NCI-H2227 treated with DMSO at 0.1 percent for 48 hours (cell line): ENCODE results near the gene CCDC159.
"Not testable (repeated sequence)": the region's sequence is repeated elsewhere in the genome, so short reads cannot be mapped to it uniquely, and the experiment has no call there.

ENCODE experiments used
- DNase-seq: peaks from one replicate; lab custom pipeline; 2025; lab: John Stamatoyannopoulos, UW

Gene CCDC159

DNA sequence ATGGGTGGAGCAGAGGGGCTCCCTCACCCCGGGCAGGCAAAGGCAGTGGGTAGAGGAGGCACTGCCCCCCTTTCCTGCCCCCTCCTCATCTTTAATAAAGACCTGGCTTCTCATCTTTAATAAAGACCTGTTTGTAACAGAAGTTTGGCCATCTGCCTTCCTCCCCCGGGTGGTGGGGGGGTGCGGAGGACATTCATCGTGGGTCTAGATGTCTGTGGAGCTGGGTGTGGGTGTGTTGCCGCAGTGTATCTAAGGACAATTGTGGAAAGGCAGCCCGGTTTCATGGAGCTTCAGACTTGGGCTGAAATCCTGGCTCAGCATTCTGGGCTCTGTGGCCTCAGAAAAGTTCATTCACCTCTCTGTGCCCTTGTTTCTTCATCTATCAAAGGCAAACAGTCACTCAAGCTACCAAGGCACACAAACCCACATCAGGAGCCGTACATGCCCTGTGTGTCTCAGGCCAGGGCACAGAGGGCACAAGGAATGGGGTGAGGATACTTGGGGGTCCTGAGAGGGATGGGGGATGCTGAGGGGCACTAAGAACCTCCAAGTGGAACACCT is 19.3 kb downstream of the CCDC159 start:
- DNase-seq, result no peak

DNA sequence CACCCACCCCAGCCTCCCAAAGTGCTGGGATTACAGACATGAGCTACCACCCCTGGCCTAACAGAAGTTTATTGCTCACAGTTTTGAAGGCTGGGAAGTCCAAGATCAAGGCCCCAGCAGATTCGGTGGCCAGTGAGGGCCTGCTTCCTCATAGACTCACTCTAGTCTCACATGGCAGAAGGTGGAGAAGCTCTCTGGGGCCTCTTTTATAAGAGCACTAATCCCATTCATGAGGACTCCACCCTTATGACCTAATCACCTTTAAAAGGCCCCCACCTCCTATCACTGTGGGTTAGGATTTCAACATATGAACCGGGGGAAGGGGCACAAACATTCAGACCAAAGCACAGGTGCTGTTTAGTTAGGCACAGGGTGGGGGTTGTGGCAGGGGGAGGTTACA is 21.2 kb downstream of the CCDC159 start:
- no peak for DNase-seq

DNA sequence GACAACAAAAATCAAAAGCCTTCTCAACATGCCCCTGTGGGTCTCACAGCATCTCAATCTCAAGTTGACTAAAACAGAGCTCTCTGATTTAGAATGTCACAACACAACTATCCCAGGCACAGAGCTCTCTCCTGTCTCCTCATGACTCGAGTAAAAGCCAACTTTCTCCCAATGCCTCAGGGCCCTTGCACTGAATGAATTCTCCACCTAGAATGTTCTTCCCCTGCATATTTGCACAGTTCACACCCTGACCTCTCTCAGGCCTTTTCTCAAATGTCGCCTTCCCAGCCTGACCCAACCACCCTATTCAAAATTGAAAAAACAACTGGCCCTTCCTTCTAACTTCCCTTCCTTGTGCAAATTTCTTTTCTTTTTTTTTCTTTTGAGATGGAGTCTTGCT is 24.4 kb downstream of the CCDC159 start:
- no peak for DNase-seq

DNA sequence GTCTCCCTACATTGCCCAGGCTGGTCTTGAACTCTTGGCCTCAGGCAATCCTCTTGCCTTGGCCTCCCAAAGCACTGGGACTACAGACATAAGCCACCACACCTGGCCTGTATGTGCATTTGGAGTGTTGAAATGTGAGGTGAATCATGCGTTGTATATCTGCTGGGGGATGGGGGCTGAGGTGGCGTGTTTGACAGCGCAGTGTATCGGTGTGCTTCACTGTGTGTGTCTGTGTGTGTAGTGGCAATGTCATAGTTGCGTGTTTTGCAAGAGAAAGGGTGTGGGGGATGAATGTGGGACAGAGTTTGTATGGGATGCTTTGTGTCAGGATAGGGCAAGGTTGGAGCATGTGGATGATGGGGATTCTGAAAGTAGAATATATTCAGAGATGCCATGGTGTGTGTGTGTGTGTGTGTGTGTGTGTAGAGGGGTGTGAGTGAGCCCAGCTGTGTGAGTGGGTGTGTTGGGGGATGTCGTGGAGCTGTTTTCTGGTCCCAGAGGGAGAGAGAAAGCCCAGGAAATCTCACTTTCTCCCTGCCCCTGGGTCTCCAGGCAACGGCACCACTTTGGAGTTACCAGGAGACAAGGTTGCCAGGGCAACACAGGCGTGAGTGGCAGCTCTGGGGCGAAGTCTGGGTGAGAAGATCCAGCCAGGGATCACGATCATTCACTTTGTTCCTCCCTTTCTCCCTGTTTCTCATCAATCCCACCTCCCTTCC is 27.0 kb downstream of the CCDC159 start:
- DNase-seq, result peak; percentile 56

DNA sequence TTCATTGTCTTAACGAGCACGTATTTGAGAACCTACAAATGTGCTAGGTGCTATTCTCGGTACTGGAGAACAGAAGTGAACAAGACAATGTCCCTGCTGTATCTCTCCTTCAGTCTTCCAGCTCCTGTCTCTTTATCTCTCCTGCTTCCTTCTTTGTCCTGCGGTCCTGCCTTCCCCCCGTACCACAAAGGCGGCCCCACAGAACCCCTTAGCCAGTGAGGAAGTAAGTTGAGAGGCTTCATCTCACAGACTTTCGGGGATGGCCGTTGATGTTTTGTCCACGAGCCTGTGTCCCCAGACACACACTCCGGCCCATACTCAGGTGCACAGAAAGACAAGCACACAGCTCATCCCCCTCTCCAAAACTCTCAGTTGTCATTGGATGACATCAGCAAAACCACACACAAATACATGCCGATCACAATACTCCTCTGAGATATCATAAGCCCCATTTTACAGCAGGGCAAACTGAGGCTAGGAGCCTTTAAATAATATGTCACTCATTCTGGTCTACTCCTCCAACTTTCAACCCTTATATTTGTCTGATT is 27.6 kb downstream of the CCDC159 start:
- DNase-seq, result no peak

DNA sequence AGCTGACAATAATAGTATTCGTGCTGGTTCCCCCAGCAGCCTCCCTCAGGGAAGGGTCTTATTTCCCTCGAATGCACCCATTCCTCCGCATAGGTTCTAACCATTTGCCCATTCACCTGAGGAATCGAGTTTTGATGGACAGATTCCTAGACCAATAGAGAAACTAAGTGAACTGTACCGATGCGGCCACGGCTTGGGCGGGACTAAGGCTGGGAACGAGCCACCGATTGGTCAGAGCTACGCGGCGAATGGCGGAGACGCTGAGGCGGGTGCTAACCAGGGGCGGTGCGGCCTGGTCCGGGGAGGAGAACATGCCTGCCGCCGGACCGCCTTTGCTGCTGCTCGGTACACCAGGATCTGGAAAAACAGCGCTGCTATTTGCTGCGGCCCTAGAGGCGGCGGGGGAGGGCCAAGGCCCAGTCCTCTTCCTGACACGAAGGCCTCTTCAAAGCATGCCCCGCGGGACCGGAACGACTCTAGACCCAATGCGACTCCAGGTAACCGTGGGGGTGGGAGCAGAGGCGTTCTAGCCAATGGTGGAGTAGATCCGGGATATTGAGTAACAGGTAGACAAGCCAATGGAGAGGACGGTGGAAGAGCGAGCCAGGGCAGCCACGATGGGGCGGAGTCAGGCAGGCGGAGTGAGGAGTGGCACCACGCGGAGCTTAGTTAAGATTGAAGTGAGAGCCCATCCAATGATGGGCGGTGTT is 28.3 kb downstream of the CCDC159 start, which contains the start of gene SWSAP1:
Gene SWSAP1, plus strand, starts transcription at position 234 of the 710 bp plus-strand sequence. Its CDS starts 15 bp downstream, at position 249.
- DNase-seq, result peak; percentile 98

DNA sequence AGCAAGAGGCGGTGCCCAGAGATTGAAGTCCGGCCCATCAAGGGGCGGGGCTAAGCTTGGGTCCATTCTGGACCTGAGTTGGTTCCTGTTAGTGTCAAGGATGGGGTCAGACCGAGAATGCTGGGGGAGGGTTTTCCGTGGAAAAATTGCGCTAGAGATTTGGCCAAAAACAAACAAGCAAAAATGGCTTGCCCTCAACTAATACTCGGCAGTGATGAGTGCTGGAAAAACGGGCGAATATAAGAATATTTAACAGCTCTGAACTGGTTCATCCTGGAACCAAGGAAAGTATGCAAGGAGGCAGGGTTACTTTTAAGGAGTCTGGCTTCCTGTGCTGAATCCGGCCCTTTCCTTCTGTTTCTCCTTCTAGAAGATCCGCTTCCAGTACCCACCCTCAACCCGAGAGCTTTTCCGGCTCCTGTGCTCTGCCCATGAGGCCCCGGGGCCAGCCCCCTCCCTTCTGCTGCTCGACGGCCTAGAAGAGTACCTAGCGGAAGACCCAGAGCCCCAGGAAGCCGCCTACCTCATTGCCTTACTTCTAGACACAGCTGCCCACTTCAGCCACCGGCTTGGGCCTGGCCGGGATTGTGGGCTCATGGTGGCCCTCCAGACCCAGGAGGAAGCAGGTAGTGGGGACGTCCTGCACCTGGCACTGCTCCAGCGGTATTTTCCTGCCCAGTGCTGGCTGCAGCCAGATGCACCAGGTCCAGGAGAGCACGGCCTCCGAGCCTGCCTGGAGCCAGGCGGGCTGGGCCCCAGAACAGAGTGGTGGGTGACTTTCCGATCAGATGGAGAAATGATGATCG is 29.0 kb downstream of the CCDC159 start:
- DNase-seq, result no peak

DNA sequence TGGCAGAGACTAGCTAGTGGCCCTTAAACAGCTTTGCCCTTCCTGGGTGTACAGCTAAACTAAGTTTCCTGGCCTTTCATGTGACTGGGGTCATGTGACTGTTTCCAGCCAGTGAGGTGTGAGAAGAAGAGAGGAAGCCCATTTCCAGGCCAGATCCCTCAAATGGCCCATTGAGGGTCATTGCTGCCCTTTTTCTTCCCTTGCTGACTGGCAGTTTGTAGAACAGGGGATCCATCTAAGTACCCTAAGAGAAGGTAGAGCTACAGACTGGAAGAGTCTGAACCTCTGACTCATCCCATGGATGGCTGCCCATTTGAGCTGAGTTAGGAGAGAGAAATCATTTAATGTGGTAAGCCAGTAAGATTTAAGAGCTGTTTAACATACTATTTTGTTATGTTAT is 30.9 kb downstream of the CCDC159 start:
- no peak for DNase-seq

DNA sequence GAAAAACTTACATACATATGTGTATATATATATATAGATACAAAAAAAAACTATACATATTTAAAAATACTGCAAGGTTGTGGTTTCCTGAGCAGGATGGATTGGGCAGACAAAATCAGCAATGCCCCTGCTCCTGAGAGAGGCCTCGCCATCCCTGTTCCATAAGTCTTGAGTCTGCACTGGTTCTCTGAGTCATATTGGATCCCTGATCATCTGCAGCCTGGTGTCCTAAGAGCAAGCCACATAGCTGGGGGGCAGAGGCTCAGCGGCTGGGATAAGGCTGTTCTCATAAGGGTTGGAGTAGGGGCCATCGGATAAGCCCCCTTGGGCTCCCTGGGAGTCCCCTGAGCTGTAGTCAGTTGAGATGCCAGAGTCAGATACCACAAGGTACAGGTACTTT is 31.4 kb downstream of the CCDC159 start:
- no peak for DNase-seq

DNA sequence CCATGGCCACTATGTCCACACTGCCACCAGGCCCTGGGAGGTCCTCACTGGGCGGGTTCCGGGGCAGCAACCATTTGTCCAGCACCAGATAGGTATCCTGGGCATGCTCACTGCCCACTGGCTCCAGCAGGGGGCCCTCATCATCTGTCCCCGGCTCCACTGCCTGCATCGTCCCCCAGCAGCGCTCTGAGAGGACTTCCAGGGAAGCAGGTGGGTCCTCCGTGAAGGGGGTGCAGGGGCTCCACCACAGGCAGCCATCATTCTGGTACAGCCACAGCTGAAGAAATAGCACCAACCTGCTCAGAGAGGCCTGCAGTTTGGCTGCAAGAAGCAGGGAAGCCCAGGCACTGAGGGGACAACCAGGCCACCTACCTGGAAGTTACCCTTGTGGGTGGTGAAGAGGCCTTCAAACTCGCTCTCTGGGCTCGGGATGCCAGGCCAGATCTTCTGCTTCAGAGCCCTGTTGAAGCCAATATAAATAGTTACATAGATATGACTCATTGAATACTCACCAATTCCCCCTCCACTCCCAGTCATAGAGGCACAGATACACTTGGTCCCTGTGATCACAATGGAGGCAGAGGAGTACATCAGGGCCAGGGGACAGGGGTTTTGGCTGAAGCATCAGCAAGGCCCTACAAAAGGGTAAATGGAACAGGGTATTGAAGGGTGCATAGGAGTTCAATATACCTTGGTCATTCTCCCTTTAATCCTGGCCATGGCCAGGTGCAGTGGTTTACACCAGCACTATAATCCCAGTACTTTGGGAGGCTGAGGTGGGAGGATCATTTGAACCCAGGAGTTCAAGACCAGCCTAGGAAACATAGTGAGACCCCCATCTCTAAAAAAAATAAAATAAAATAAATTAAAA is 32.2 kb downstream of the CCDC159 start:
- no peak for DNase-seq

DNA sequence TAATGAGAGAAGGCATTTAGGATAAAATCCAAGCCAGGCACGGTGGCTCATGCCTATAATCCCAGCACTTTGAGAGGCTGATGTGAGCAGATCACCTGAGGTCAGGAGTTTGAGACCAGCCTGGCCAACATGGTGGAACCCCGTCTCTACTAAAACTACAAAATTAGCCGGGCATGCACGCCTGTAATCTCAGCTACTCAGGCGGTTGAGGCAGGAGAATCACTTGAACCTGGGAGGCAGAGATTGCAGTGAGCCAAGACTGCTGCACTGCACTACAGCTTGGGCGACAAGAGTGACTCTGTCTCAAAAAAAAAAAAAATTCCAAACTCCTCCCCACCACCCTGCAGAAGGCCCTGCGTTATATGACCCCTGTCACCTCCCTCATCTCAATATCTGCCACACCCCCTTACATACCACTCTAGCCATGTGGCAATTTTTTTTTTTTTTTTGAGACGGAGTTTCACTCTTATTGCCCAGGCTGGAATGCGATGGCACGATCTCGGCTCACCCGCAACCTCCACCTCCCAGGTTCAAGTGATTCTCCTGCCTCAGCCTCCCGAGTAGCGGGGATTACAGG is 33.0 kb downstream of the CCDC159 start:
- DNase-seq, result not testable (repeated sequence)

DNA sequence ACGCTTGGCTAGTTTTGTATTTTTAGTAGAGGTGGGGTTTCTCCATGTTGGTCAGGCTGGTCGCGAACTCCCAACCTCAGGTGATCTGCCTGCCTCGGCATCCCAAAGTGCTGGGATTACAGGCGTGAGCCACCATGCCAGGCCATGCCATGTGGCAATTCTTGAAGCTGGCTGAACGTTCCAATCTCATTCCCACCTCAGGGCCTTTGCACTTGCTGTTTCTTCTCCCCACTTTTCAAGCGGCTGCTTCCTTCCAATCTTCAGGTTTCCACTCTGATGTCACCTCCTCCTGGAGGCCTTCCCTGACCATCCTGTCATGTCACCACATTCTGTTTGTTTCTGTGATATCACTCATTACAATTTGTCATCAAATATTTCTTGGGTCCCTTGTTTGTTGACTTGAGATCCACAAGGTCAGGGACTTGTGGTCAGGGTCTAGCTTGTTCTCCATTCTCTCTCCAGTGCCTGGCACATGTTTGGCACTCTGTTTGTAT is 33.6 kb downstream of the CCDC159 start:
- no peak for DNase-seq

DNA sequence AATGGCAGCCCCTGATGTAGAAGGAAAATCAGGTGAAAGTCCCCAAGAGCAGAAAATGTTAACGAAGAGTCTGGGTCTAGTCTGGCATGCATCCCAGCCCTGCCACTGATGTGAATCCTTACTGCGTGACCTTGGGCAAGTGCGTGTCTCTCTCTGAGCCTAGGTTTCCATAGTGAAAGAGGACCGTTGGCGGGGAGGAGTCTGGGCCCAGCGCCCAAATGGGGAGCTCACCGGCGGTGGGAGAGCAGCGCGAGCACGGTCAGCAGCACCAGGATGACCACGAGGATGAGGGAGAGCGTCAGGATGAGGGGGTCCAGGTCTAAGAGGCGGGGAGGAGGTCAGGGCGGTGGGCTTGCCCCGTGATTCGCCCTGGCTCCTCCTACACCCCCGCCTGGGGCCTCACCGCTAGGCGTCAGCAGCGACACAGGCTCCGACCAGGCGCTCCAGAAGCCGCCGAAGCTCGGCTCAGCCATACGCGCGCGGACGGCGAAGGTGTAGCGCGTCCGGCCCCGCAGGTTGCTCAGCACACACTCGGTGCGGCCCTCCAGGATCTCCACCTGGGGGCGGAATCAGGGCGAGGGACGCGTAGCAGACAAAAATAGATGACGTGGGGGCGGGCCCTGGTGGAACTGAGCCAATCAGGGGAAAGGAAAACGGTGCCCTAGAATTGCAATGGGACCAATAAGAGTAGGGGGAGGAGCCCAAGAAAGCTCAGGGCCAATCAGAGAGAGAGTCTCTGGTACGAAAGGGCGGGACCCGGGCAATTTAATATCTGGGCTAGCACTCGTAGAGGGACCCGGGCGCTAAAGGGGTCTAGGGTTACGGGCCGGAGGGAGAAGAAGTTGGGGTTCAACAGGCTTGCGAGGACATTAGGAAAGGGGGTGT is 34.6 kb downstream of the CCDC159 start:
- DNase-seq, result peak; percentile 96

DNA sequence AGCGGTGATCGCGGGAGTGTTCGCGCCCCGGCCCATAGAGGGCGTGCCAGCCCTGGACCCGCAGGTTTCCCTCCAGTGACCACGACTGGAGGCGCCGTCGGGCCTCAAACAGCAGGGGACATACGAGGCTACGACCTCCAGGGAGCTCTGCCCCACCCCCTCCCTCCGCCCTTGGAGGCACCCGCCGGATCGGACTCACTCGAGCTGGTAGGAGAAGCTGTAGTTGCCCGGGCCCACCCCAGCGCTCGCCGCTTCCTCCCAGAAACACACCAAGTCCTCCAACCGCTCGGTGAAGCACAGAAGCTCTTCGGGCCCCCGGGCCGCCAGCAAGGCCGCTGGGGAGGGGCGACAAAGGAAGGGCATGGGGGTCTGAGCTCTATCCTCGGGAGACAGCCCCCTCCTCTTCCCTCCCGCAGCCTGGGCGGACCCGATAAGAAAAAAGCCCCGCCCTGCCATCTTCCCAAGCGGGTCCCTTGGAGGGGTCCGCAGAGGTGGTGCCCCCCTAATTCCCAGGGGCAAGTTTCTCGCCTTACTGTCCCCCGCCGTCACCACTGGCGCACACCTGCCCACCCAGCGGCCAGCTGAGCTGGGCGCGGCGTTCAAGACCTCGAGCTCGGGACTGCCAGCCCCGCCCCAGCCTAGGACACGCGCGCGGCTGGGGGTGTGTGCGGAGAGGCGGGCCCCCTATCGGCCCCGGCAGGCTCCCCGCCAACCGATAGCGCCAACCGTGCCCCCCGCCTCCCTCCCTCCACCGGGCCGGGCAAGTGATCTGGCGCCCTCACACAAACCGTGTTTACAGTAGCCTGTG is 36.8 kb downstream of the CCDC159 start:
- DNase-seq, result peak; percentile 19

DNA sequence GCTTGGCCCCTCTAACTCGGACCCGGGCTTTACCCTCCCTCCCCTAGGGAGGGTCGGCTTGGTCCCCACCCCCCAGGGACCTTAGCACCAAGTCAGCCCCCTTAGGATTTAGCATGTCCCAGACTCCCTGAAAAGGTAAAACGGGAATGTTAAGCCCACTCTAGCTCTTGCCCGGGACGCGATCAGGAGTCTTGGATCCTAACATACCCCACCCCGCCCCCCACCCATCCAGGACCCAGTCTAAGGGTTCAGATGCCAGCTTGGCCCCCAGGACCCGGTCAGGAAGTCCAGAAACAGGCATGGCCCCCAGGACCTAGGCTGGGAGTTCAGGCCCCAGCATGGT is 37.4 kb downstream of the CCDC159 start:
- no peak for DNase-seq

DNA sequence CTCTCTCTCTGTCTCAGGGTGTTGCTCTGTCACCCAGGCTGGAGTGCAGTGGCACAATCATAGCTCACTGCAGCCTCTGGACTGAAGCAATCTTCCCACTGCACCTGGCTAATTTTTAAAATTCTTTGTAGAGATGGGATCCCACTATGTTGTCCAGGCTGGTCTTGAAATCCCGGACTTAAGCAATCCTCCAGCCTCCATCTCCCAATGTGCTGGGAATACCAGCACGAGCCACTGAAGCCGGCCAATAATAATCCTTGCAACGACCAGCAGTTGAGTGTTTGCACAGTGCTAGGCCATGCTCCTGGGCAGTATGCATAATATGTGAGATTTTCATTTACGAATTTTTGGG is 38.4 kb downstream of the CCDC159 start:
- DNase-seq, result no peak

DNA sequence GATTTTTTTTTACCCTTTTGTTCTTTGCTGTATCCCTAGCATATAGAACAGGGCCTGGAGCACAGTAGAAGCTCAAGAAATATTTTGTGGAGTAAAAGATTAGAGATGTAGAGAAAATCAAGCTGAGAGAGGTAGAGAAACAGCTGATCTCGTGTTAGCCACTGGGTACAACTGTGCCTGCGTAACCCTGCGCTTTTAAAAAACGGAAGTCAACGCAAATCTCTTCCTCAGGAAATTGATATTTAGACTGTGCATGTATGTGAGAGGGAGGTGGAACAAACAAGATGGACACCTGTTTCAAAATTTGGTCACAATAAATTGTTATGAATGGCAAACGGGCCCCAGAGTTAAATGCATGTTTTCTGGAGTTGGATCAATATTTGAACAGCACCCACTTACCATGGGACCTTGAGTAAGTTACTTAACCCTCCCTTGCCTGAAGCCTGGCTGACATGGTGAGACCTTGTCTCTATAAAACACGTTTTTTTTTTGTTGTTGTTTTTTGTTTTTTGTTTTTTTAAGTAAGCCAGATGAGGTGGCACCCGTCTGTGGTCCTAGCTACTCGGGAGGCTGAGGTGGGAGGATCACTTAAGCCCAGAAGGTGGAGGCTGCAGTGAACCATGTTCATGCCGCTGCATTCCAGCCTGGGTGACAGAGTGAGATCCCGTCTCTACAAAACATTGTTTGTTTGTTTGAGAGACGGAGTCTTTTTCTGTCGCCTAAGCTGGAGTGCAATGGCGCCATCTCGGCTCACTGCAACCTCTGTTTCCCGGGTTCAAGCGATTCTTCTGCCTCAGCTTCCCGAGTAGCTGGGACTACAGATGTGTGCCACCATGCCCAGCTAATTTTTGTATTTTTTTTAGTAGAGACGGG is 41.1 kb downstream of the CCDC159 start:
- DNase-seq, result no peak

DNA sequence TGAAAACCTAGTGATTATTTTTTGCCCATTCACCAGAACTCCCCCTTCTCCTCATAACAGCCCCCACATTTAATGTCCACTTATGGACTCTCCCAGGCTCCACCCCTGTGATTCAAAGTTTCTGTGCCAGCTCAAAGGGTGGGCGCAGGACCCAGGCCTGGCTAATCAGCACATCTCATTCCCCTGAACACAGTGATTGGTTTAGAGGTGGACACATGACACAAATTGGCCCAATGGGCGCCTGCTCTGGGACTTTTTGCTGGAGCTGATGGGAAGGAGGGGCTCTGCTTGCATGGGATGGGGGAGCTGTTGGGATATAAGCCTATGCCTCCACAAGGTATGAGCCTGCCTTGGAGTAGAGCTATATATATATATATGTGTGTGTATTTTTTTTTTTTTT is 44.0 kb downstream of the CCDC159 start:
- no peak for DNase-seq
